K562 (cell line): Measurements from ENCODE around the gene UBE2M. TPM values are rescaled to one million over a fixed set of nuclear protein-coding genes. Genes with fewer than 3 reads are reported as not detected.

Source experiments
- BACH1 ChIP-seq: fragments of 200-800 bp; sonication (Bioruptor generic); IDR thresholded peaks from 2 replicates; pipeline ENCODE4 v1.6.1; 2016; ENCODE audit warnings: missing genetic modification characterization, missing compliant biosample characterization
- BCLAF1 ChIP-seq, 2 experiments: fragments of 450-650 bp in 1 of 2; IDR thresholded peaks; 2 replicates each; pipeline ENCODE4 v1.6.1; 2011 to 2017; ENCODE audit warnings: low read depth in 2 of 2, antibody characterized with exemption in 1 of 2, borderline replicate concordance in 1 of 2, low read length in 1 of 2, mild to moderate bottlenecking in 1 of 2, mixed read lengths in 1 of 2; ENCODE audit not compliant: control insufficient read depth in 1 of 2
- E2F1 ChIP-seq: sonication (generic); formaldehyde crosslinking; IDR thresholded peaks from 2 replicates; pipeline ENCODE4 v1.8.1; 2023; ENCODE audit warnings: mild to moderate bottlenecking, missing genetic modification reagents, moderate library complexity
- FIP1L1 ChIP-seq: fragments of 200-400 bp; formaldehyde crosslinking; IDR thresholded peaks from 2 replicates; pipeline ENCODE4 v1.6.1; 2018; ENCODE audit warnings: mild to moderate bottlenecking, low read depth, low read length; ENCODE audit not compliant: poor library complexity, severe bottlenecking
- HDGF ChIP-seq: fragments of 450-650 bp; IDR thresholded peaks from 2 replicates; pipeline ENCODE4 v1.6.1; 2016
- MLLT1 ChIP-seq, 2 experiments: fragments of 450-650 bp; IDR thresholded peaks; 2 replicates each; pipeline ENCODE4 v1.6.1; 2016
- MTA1 ChIP-seq: fragments of 450-650 bp; IDR thresholded peaks from 2 replicates; pipeline ENCODE4 v1.6.1; 2017; ENCODE audit warnings: borderline replicate concordance
- MXI1 ChIP-seq: IDR thresholded peaks from 2 replicates; pipeline ENCODE4 v1.6.1; 2011; ENCODE audit warnings: low read depth, mild to moderate bottlenecking, improper control_type of control experiment, low read length
- MYC ChIP-seq, 2 experiments: fragments of 250-450 bp in 1 of 2; sonication (Bioruptor Pico) in 1 of 2; IDR thresholded peaks; 2 replicates each; pipeline versions ENCODE4 v1.5.1 to v1.6.1; 2012 to 2021; ENCODE audit warnings: low read depth in 2 of 2, borderline replicate concordance in 1 of 2, improper control_type of control experiment in 1 of 2, low read length in 1 of 2, mild to moderate bottlenecking in 1 of 2, moderate library complexity in 1 of 2
- NFATC3 ChIP-seq: fragments of 450-650 bp; IDR thresholded peaks from 2 replicates; pipeline ENCODE4 v1.6.1; 2017; ENCODE audit warnings: mild to moderate bottlenecking
- NUFIP1 ChIP-seq: fragments of 450-650 bp; IDR thresholded peaks from 2 replicates; pipeline ENCODE4 v1.6.1; 2018; ENCODE audit not compliant: partially characterized antibody
- SMAD4 ChIP-seq: fragments of 250-450 bp; sonication (Bioruptor Pico); conservative IDR thresholded peaks from 2 replicates; pipeline ENCODE4 v1.8.0; 2021; ENCODE audit warnings: inconsistent platforms, mild to moderate bottlenecking, moderate library complexity
- YY1 ChIP-seq, 3 experiments: IDR thresholded peaks; 2 replicates each; pipeline ENCODE4 v1.6.1; 2011; ENCODE audit warnings: low read length in 2 of 3, mild to moderate bottlenecking in 2 of 3, moderate library complexity in 2 of 3, borderline replicate concordance in 1 of 3, control low read depth in 1 of 3, low read depth in 1 of 3; ENCODE audit not compliant: insufficient read depth in 3 of 3, insufficient replicate concordance in 2 of 3, control insufficient read depth in 1 of 3, insufficient read length in 1 of 3; ENCODE audit errors: extremely low read depth in 1 of 3
- ZBTB34 ChIP-seq: fragments of 250-450 bp; sonication (Bioruptor Pico); IDR thresholded peaks from 2 replicates; pipeline ENCODE4 v1.8.0; 2021; ENCODE audit warnings: mild to moderate bottlenecking, moderate library complexity
- ZKSCAN8 ChIP-seq: fragments of 200-800 bp; sonication (Bioruptor generic); IDR thresholded peaks from 2 replicates; pipeline ENCODE4 v1.6.1; 2016; ENCODE audit warnings: missing genetic modification characterization, missing compliant biosample characterization
- ZNF197 ChIP-seq: fragments of 200-800 bp; sonication (Bioruptor generic); IDR thresholded peaks from 2 replicates; pipeline ENCODE4 v1.6.1; 2016; ENCODE audit warnings: low read depth, missing genetic modification characterization, missing compliant biosample characterization
- ZNF263 ChIP-seq: sonication (generic); formaldehyde crosslinking; IDR thresholded peaks from 2 replicates; pipeline ENCODE4 v1.8.0; 2022; ENCODE audit warnings: mild to moderate bottlenecking, missing genetic modification reagents, borderline replicate concordance
- polyA plus RNA-seq, 8 experiments: library from polyadenylated mRNA; depleted of rRNA in 4 of 8; stranded (reverse) in 5 of 8; unstranded in 3 of 8; fragments of >200 nt; fragmentation: Nextera tagmentation in 2 of 8; fragmentation: Illumina TruSeq in 1 of 8; extraction: Ambion mirVana in 2 of 8; extraction: Trizol in 1 of 8; gene quantifications; 2 replicates each; pipeline versions ENCODE4 v1.2.1 to v1.2.3, GENCODE V29; 2011 to 2014; ENCODE audit warnings: inconsistent platforms in 1 of 8, missing spikeins in 1 of 8
- total RNA-seq, 7 experiments: library from RNA; depleted of rRNA in 6 of 7; stranded (reverse); fragments of >200 nt in 6 of 7; fragmentation: Illumina TruSeq in 2 of 7; extraction: Trizol in 2 of 7; gene quantifications; 2 replicates each; pipeline versions ENCODE4 v1.2.1 to v1.2.3, GENCODE V29; 2011 to 2021; ENCODE audit warnings: low replicate concordance in 1 of 7

The UBE2M gene
- total and polyA plus RNA-seq, 9 of the 15 experiments (the other 6 are each of a cell fraction or from before 2014, with no cell fraction given) = 0.92 to 163 (median 85.7) TPM

- peak; percentile 86 for TF ChIP-seq MYC (IDR thresholded peaks at IDR 0.05; ENCODE audit: low read depth, low read length)
- TF ChIP-seq MYC (CRISPR knock-in tag; IDR thresholded peaks at IDR 0.05; ENCODE audit: borderline replicate concordance, low read depth) = peak; percentile 88
- peak; percentile 70 to 86; a peak in 3 of 4 replicates for TF ChIP-seq MLLT1 (IDR thresholded peaks at IDR 0.05)
- TF ChIP-seq BCLAF1 (IDR thresholded peaks at IDR 0.05; ENCODE audit: borderline replicate concordance in 1 of 2, control insufficient read depth in 1 of 2, low read depth in 2 of 2, low read length in 1 of 2) = peak in 1 of 2 experiments; percentile 98; a peak in 2 of 4 replicates
- TF ChIP-seq FIP1L1 = peak; percentile 99
- TF ChIP-seq ZNF197 = 0 out of 2 replicates have a peak, but pooled peaks have one; percentile 4
- TF ChIP-seq MTA1 = 0 out of 2 replicates have a peak, but pooled peaks have one; percentile 42
- TF ChIP-seq MXI1 = peak; percentile 2; the same call in 1 of the 2 replicates
- TF ChIP-seq SMAD4 (CRISPR knock-in tag) = peak; percentile 99
- TF ChIP-seq ZNF263 (CRISPR knock-in tag) = peak; percentile 79; the same call in 1 of the 2 replicates
- TF ChIP-seq NUFIP1 = peak; percentile 57
- TF ChIP-seq BACH1 (tag) = no peak
- TF ChIP-seq E2F1 = peak; percentile 78; the same call in 1 of the 2 replicates
- TF ChIP-seq ZKSCAN8 (CRISPR knock-in tag) = no peak
- peak; percentile 64; the same call in 1 of the 2 replicates for TF ChIP-seq NFATC3
- peak; percentile 51 to 90 (median 86) for TF ChIP-seq YY1 (IDR thresholded peaks at IDR 0.05; ENCODE audit: borderline replicate concordance in 1 of 3, control insufficient read depth in 1 of 3, extremely low read depth in 1 of 3, insufficient read depth in 3 of 3, insufficient read length in 1 of 3, insufficient replicate concordance in 2 of 3, low read depth in 1 of 3, low read length in 2 of 3)
- no peak for TF ChIP-seq ZBTB34
- TF ChIP-seq HDGF = no peak
Observed at GRCh38 chr19:58519355-58520256, 38.8 kb downstream of the UBE2M start, which contains the start of gene ZBTB45 (continued).
